NB4 (cell line): ENCODE measurements around the gene DIO3.

Experiments used
- TF ChIP-seq, protein P1 (sequence below): IDR thresholded peaks from one replicate; pipeline ENCODE4 v1.5.1; 2012; ENCODE audit warnings: low read depth, low read length
- TF ChIP-seq, protein P2 (sequence below): IDR thresholded peaks from 2 replicates; pipeline ENCODE4 v1.6.1; 2011; ENCODE audit warnings: low read depth, low read length

- TF ChIP-seq, protein P1, sequence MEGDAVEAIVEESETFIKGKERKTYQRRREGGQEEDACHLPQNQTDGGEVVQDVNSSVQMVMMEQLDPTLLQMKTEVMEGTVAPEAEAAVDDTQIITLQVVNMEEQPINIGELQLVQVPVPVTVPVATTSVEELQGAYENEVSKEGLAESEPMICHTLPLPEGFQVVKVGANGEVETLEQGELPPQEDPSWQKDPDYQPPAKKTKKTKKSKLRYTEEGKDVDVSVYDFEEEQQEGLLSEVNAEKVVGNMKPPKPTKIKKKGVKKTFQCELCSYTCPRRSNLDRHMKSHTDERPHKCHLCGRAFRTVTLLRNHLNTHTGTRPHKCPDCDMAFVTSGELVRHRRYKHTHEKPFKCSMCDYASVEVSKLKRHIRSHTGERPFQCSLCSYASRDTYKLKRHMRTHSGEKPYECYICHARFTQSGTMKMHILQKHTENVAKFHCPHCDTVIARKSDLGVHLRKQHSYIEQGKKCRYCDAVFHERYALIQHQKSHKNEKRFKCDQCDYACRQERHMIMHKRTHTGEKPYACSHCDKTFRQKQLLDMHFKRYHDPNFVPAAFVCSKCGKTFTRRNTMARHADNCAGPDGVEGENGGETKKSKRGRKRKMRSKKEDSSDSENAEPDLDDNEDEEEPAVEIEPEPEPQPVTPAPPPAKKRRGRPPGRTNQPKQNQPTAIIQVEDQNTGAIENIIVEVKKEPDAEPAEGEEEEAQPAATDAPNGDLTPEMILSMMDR, result no peak
- TF ChIP-seq, protein P2, sequence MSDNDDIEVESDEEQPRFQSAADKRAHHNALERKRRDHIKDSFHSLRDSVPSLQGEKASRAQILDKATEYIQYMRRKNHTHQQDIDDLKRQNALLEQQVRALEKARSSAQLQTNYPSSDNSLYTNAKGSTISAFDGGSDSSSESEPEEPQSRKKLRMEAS, result no peak
These were observed at the start of gene DIO3 for GRCh38 chr14:101561145-101561896.
